HG03460 (cell line): ENCODE results near the gene NAT16.
A peak's percentile ranks its signal among the peaks of the same experiment; 100 is the strongest.
"Not testable (repeated sequence)": the region's sequence is repeated elsewhere in the genome, so short reads cannot be mapped to it uniquely, and the experiment has no call there.

Experiments
- ATAC-seq: cut with Tn5 transposase; IDR thresholded peaks from one replicate; pipeline ENCODE4 v1.9.1; 2021; ENCODE audit not compliant: unreplicated experiment

The NAT16 gene

GRCh38 chr7:101161692-101162471, 18.2 kb downstream of the NAT16 start:
- ATAC-seq: no peak

- ATAC-seq: no peak
These were observed 19.2 kb downstream of the NAT16 start for GRCh38 chr7:101160910-101161309.

- no peak for ATAC-seq
These were observed 20.1 kb downstream of the NAT16 start for GRCh38 chr7:101159696-101160674.

- ATAC-seq: no peak
These were observed 23.1 kb downstream of the NAT16 start for GRCh38 chr7:101156866-101157589.

- no peak for ATAC-seq
These were observed 23.8 kb downstream of the NAT16 start for GRCh38 chr7:101156277-101156676.

- no peak for ATAC-seq
These were observed 24.8 kb downstream of the NAT16 start for GRCh38 chr7:101155303-101155702.

- ATAC-seq: peak; percentile 11
These were observed 25.4 kb downstream of the NAT16 start for GRCh38 chr7:101154693-101155102.

- peak; percentile 68 for ATAC-seq
These were observed 26.0 kb downstream of the NAT16 start, which contains the start of gene AP1S1 for GRCh38 chr7:101153969-101154692. TSS of gene AP1S1 (plus strand) at chr7:101154476. CDS start at chr7:101154515, 39 bp downstream.

- ATAC-seq: no peak
These were observed 28.0 kb downstream of the NAT16 start for GRCh38 chr7:101151908-101152651.

GRCh38 chr7:101140746-101141382, 39.2 kb downstream of the NAT16 start:
- ATAC-seq: no peak

GRCh38 chr7:101140339-101140699, 39.8 kb downstream of the NAT16 start:
- no peak for ATAC-seq

- peak; percentile 87 for ATAC-seq
These were observed 41.8 kb downstream of the NAT16 start for GRCh38 chr7:101138213-101138870.

GRCh38 chr7:101137651-101138212, 42.4 kb downstream of the NAT16 start:
- ATAC-seq: no peak

GRCh38 chr7:101134399-101134980, 45.6 kb downstream of the NAT16 start:
- ATAC-seq: no peak

- no peak for ATAC-seq
These were observed 46.3 kb downstream of the NAT16 start for GRCh38 chr7:101133621-101134398.

GRCh38 chr7:101132626-101133600, 47.2 kb downstream of the NAT16 start:
- ATAC-seq: not testable (repeated sequence)
